ENCODE measurements around the gene NECTIN4. TPM values are rescaled to one million over a fixed set of nuclear protein-coding genes. Genes with fewer than 3 reads are reported as not detected.

The NECTIN4 gene
- total and polyA plus RNA-seq, 2 of the 13 experiments (the other 11 are each of a cell fraction or from before 2014, with no cell fraction given): 5.9 to 12.4 TPM

GRCh38 chr1:161074676-161075368, 14.5 kb downstream of the NECTIN4 start (continued):
- TF ChIP-seq ZNF691 (CRISPR knock-in tag; IDR thresholded peaks at IDR 0.05; ENCODE audit: borderline replicate concordance, low read depth) (no peak), ZNF280B (CRISPR knock-in tag; IDR thresholded peaks at IDR 0.05; ENCODE audit: borderline replicate concordance) (no peak), ZNF558 (CRISPR knock-in tag; IDR thresholded peaks at IDR 0.05; ENCODE audit: borderline replicate concordance) (no peak), DMAP1 (CRISPR knock-in tag; IDR thresholded peaks at IDR 0.05) (no peak), CENPBD1 (CRISPR knock-in tag; IDR thresholded peaks at IDR 0.05; ENCODE audit: borderline replicate concordance, low read depth) (no peak), SAP130 (CRISPR knock-in tag; IDR thresholded peaks at IDR 0.05; ENCODE audit: low read depth) (peak; percentile 60; the same call in 1 of the 2 replicates), TAF1 (CRISPR knock-in tag; IDR thresholded peaks at IDR 0.05) (0 out of 2 replicates have a peak, but pooled peaks have one; percentile 30), NFE2L1 (CRISPR knock-in tag; IDR thresholded peaks at IDR 0.05; ENCODE audit: borderline replicate concordance) (no peak), RBM39 (IDR thresholded peaks at IDR 0.05; ENCODE audit: low read depth, low read length, poor library complexity, severe bottlenecking) (no peak), BCL6 (CRISPR knock-in tag; IDR thresholded peaks at IDR 0.05) (no peak), ZNF326 (CRISPR knock-in tag; IDR thresholded peaks at IDR 0.05; ENCODE audit: borderline replicate concordance) (no peak), ZBTB21 (CRISPR knock-in tag; IDR thresholded peaks at IDR 0.05) (peak; percentile 62; the same call in 1 of the 2 replicates)
- TF ChIP-seq, protein P1, sequence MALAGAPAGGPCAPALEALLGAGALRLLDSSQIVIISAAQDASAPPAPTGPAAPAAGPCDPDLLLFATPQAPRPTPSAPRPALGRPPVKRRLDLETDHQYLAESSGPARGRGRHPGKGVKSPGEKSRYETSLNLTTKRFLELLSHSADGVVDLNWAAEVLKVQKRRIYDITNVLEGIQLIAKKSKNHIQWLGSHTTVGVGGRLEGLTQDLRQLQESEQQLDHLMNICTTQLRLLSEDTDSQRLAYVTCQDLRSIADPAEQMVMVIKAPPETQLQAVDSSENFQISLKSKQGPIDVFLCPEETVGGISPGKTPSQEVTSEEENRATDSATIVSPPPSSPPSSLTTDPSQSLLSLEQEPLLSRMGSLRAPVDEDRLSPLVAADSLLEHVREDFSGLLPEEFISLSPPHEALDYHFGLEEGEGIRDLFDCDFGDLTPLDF (CRISPR knock-in tag; IDR thresholded peaks at IDR 0.05): no peak
- TF ChIP-seq, protein P2, sequence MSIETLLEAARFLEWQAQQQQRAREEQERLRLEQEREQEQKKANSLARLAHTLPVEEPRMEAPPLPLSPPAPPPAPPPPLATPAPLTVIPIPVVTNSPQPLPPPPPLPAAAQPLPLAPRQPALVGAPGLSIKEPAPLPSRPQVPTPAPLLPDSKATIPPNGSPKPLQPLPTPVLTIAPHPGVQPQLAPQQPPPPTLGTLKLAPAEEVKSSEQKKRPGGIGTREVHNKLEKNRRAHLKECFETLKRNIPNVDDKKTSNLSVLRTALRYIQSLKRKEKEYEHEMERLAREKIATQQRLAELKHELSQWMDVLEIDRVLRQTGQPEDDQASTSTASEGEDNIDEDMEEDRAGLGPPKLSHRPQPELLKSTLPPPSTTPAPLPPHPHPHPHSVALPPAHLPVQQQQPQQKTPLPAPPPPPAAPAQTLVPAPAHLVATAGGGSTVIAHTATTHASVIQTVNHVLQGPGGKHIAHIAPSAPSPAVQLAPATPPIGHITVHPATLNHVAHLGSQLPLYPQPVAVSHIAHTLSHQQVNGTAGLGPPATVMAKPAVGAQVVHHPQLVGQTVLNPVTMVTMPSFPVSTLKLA (IDR thresholded peaks at IDR 0.05): peak; percentile 86
- TF ChIP-seq, protein P3, sequence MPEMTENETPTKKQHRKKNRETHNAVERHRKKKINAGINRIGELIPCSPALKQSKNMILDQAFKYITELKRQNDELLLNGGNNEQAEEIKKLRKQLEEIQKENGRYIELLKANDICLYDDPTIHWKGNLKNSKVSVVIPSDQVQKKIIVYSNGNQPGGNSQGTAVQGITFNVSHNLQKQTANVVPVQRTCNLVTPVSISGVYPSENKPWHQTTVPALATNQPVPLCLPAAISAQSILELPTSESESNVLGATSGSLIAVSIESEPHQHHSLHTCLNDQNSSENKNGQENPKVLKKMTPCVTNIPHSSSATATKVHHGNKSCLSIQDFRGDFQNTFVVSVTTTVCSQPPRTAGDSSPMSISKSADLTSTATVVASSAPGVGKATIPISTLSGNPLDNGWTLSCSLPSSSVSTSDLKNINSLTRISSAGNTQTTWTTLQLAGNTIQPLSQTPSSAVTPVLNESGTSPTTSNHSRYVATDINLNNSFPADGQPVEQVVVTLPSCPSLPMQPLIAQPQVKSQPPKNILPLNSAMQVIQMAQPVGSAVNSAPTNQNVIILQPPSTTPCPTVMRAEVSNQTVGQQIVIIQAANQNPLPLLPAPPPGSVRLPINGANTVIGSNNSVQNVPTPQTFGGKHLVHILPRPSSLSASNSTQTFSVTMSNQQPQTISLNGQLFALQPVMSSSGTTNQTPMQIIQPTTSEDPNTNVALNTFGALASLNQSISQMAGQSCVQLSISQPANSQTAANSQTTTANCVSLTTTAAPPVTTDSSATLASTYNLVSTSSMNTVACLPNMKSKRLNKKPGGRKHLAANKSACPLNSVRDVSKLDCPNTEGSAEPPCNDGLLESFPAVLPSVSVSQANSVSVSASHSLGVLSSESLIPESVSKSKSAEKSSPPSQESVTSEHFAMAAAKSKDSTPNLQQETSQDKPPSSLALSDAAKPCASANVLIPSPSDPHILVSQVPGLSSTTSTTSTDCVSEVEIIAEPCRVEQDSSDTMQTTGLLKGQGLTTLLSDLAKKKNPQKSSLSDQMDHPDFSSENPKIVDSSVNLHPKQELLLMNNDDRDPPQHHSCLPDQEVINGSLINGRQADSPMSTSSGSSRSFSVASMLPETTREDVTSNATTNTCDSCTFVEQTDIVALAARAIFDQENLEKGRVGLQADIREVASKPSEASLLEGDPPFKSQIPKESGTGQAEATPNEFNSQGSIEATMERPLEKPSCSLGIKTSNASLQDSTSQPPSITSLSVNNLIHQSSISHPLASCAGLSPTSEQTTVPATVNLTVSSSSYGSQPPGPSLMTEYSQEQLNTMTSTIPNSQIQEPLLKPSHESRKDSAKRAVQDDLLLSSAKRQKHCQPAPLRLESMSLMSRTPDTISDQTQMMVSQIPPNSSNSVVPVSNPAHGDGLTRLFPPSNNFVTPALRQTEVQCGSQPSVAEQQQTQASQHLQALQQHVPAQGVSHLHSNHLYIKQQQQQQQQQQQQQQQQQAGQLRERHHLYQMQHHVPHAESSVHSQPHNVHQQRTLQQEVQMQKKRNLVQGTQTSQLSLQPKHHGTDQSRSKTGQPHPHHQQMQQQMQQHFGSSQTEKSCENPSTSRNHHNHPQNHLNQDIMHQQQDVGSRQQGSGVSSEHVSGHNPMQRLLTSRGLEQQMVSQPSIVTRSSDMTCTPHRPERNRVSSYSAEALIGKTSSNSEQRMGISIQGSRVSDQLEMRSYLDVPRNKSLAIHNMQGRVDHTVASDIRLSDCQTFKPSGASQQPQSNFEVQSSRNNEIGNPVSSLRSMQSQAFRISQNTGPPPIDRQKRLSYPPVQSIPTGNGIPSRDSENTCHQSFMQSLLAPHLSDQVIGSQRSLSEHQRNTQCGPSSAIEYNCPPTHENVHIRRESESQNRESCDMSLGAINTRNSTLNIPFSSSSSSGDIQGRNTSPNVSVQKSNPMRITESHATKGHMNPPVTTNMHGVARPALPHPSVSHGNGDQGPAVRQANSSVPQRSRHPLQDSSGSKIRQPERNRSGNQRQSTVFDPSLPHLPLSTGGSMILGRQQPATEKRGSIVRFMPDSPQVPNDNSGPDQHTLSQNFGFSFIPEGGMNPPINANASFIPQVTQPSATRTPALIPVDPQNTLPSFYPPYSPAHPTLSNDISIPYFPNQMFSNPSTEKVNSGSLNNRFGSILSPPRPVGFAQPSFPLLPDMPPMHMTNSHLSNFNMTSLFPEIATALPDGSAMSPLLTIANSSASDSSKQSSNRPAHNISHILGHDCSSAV (CRISPR knock-in tag; IDR thresholded peaks at IDR 0.05; ENCODE audit: borderline replicate concordance): no peak

Data from HepG2 (cell line).